ENCODE data around the gene ILKAP.

The ILKAP gene

GRCh38 chr2:238137885-238138284 lies 65.6 kb downstream of the ILKAP start:
- no peak for DNase-seq (ENCODE audit: low spot score)

- no peak for DNase-seq (ENCODE audit: low spot score)
Measured at GRCh38 chr2:238136820-238137537, 66.5 kb downstream of the ILKAP start.

- no peak for DNase-seq (ENCODE audit: low spot score)
Measured at GRCh38 chr2:238135601-238136150, 67.8 kb downstream of the ILKAP start.

- no peak for DNase-seq (ENCODE audit: low spot score)
Measured at GRCh38 chr2:238134393-238134785, 69.1 kb downstream of the ILKAP start.

- no peak for DNase-seq (ENCODE audit: low spot score)
Measured at GRCh38 chr2:238133499-238134392, 69.7 kb downstream of the ILKAP start.

GRCh38 chr2:238132463-238133450 lies 70.7 kb downstream of the ILKAP start:
- DNase-seq (ENCODE audit: low spot score) = no peak

GRCh38 chr2:238131761-238132462 lies 71.6 kb downstream of the ILKAP start:
- no peak for DNase-seq (ENCODE audit: low spot score)

GRCh38 chr2:238130696-238131628 lies 72.5 kb downstream of the ILKAP start:
- no peak for DNase-seq (ENCODE audit: low spot score)

GRCh38 chr2:238130111-238130695 lies 73.3 kb downstream of the ILKAP start:
- DNase-seq (ENCODE audit: low spot score) = no peak

- DNase-seq (ENCODE audit: low spot score) = no peak
Measured at GRCh38 chr2:238129166-238130010, 74.1 kb downstream of the ILKAP start.

GRCh38 chr2:238128534-238129001 lies 74.9 kb downstream of the ILKAP start:
- DNase-seq (ENCODE audit: low spot score) = no peak

- no peak for DNase-seq (ENCODE audit: low spot score)
Measured at GRCh38 chr2:238128061-238128440, 75.4 kb downstream of the ILKAP start.

GRCh38 chr2:238127165-238128060 lies 76.1 kb downstream of the ILKAP start:
- DNase-seq (ENCODE audit: low spot score) = no peak

- no peak for DNase-seq (ENCODE audit: low spot score)
Measured at GRCh38 chr2:238126775-238127164, 76.7 kb downstream of the ILKAP start.

- no peak for DNase-seq (ENCODE audit: low spot score)
Measured at GRCh38 chr2:238126338-238126737, 77.2 kb downstream of the ILKAP start.

- DNase-seq (ENCODE audit: low spot score) = no peak
Measured at GRCh38 chr2:238125127-238125885, 78.2 kb downstream of the ILKAP start.
